ENCODE results near the gene KIFBP. TPM values are rescaled to one million over a fixed set of nuclear protein-coding genes. Genes with fewer than 3 reads are reported as not detected.
"Not testable (repeated sequence)": the region's sequence is repeated elsewhere in the genome, so short reads cannot be mapped to it uniquely, and the experiment has no call there.

KIFBP gene
- total RNA-seq, 1 donor from 2014 or later, result 27.7 TPM

DNA sequence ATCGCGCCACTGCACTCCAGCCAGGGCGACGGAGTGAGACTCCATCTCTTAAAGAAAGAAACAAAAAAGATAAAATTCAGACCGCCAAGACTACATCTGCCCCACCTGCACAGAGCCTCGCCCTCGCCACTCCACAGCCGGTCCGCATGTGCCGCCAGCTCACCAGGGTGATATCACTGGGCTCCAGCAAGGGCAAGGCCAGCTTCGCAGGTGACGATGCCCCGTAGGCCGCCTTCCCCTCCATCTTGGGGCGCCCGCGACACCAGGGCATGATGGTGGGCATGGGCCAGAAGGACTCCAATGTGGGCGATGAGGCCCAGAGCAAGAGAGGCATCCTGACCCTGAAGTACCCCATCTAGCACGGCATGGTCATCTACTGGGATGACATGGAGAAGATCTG is 34.0 kb downstream of the KIFBP start:
- H3K9me3 Mint-ChIP-seq, result no peaks in the 10 kb centered on the region
- no peak overlapping the region for H3K4me3 Mint-ChIP-seq
- H3K36me3 Mint-ChIP-seq (ENCODE audit: low read depth), result peaks cover 6% of the 10 kb centered on the region
- no peaks in the 10 kb centered on the region for H3K4me1 Mint-ChIP-seq
- TF ChIP-seq, protein P1, sequence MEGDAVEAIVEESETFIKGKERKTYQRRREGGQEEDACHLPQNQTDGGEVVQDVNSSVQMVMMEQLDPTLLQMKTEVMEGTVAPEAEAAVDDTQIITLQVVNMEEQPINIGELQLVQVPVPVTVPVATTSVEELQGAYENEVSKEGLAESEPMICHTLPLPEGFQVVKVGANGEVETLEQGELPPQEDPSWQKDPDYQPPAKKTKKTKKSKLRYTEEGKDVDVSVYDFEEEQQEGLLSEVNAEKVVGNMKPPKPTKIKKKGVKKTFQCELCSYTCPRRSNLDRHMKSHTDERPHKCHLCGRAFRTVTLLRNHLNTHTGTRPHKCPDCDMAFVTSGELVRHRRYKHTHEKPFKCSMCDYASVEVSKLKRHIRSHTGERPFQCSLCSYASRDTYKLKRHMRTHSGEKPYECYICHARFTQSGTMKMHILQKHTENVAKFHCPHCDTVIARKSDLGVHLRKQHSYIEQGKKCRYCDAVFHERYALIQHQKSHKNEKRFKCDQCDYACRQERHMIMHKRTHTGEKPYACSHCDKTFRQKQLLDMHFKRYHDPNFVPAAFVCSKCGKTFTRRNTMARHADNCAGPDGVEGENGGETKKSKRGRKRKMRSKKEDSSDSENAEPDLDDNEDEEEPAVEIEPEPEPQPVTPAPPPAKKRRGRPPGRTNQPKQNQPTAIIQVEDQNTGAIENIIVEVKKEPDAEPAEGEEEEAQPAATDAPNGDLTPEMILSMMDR (conservative IDR thresholded peaks at IDR 0.05), result no peak
- H3K27me3 Mint-ChIP-seq (ENCODE audit: low read depth), result no peaks in the 10 kb centered on the region
- H3K27ac Mint-ChIP-seq (ENCODE audit: unreplicated experiment), result no peak overlapping the region
- no peak for DNase-seq (ENCODE audit: low read depth, low spot score)

DNA sequence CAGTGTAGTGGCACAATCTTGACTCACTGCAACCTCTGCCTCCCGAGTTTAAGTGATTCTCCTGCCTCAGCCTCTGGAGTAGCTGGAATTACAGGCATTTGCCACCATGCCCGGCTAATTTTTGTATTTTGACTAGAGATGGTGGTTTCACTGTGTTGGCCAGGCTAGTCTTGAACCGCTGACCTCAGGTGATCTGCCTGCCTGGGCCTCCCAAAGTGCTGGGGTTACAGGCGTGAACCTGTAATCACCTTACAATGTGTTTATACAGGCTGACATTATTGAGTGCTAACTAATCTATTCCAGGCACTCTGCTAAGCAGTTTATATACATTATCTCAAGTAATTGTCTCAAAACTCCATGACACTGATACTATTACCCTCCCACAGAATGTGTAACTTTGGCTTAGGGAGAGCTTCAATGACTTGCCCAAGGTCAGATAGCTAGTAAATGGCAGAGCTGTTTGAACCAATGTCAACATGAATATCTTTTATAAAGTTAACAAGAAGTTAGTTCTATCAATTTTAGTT is 36.8 kb downstream of the KIFBP start:
- Mint-ChIP-seq H3K4me3 (no peak overlapping the region), H3K36me3 (ENCODE audit: low read depth) (no peaks in the 10 kb centered on the region), H3K27ac (ENCODE audit: unreplicated experiment) (no peak overlapping the region), H3K4me1 (no peaks in the 10 kb centered on the region), H3K9me3 (no peaks in the 10 kb centered on the region), H3K27me3 (ENCODE audit: low read depth) (no peaks in the 10 kb centered on the region)
- TF ChIP-seq, protein P1 (conservative IDR thresholded peaks at IDR 0.05), result no peak
- DNase-seq (ENCODE audit: low read depth, low spot score), result no peak

DNA sequence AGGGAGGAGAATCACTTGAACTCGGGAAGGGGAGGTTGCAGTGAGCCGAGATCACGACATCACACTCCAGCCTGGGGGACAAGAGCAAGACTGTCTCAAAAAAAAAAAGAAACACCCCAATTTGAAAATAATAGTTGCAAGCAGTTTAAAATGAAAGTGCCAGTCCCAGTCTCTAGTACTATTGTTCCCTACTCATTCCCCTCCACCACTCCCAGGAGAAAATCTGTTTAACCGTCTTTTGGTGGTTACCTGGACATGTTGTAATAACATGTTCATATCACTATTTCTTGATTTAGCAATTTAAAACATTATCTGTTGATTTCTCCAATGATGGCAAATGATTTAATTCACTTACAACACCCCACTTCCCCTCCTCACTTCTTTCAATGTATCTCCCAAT is 44.7 kb downstream of the KIFBP start:
- H3K9me3 Mint-ChIP-seq, result peaks cover 4% of the 10 kb centered on the region
- TF ChIP-seq, protein P1 (conservative IDR thresholded peaks at IDR 0.05), result no peak
- no peaks in the 10 kb centered on the region for H3K4me1 Mint-ChIP-seq
- H3K4me3 Mint-ChIP-seq, result no peak overlapping the region
- H3K27ac Mint-ChIP-seq (ENCODE audit: unreplicated experiment), result no peak overlapping the region
- H3K36me3 Mint-ChIP-seq (ENCODE audit: low read depth), result no peaks in the 10 kb centered on the region
- no peak for DNase-seq (ENCODE audit: low read depth, low spot score)
- peaks cover 6% of the 10 kb centered on the region for H3K27me3 Mint-ChIP-seq (ENCODE audit: low read depth)

DNA sequence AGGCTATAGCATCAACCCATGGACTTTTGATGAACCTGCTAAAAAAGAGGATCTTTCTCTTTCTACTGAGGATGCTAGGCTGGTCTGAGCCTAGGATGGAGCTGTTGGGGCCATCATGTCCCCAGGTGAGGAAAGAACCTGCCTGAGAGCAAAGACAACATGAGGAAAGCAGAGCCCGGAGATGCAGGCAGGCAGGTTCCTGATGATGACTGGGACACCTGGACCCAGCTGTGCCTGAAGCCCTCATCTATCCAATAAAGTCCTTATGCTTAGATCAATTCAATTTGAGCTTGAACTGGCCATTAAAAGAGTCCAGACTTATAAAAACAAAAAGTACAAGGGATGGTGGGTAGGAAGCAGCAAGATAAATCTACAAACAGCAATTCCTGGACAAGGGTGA is 48.9 kb downstream of the KIFBP start:
- no peaks in the 10 kb centered on the region for H3K4me1 Mint-ChIP-seq
- DNase-seq (ENCODE audit: low read depth, low spot score), result no peak
- H3K36me3 Mint-ChIP-seq (ENCODE audit: low read depth), result no peaks in the 10 kb centered on the region
- no peak overlapping the region for H3K4me3 Mint-ChIP-seq
- H3K27me3 Mint-ChIP-seq (ENCODE audit: low read depth), result peaks cover 6% of the 10 kb centered on the region
- TF ChIP-seq, protein P1 (conservative IDR thresholded peaks at IDR 0.05), result no peak
- no peak overlapping the region for H3K27ac Mint-ChIP-seq (ENCODE audit: unreplicated experiment)
- H3K9me3 Mint-ChIP-seq, result no peaks in the 10 kb centered on the region

DNA sequence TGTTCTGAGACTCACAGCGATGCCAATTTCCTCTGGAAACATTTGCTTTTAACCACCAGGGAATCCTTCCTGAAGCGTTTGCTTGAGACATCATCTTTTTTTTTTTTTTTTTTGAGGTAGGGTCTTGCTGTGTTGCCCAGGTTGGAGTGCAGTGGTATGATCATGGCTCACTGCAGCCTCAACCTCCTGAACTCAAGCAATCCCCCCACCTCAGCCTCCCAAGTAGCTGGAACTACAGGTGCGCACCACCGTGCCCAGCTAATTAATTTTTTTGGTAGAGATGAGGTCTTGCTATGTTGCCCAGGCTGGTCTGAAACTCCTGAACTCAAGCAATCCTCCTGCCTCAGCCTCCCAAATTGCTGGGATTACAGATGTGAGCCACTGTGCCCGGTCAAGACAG is 52.3 kb downstream of the KIFBP start:
- H3K27me3 Mint-ChIP-seq (ENCODE audit: low read depth); DNase-seq (ENCODE audit: low read depth, low spot score); H3K27ac Mint-ChIP-seq (ENCODE audit: unreplicated experiment); H3K9me3 Mint-ChIP-seq; H3K4me3 Mint-ChIP-seq; H3K4me1 Mint-ChIP-seq; H3K36me3 Mint-ChIP-seq (ENCODE audit: low read depth): not testable (repeated sequence)

DNA sequence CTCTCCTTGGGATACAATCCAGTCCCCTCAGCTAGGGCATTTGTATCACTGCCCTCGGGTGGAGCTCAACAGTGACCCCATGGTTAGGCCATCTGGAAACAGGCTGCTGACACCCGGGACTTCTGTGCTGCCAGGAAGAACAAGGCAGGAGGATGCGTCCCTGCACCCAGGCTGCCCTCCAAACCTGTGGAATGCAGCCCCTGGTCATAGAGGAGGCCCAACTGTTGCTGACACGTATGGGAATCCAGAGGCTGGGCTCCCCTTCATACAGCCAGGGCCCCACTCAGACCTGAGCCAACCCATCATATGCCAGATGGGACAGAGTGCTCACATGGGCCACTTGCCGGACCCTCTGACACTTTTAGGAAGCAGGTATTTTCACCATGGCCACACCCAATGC is 53.8 kb downstream of the KIFBP start:
- TF ChIP-seq, protein P1 (conservative IDR thresholded peaks at IDR 0.05), result no peak
- Mint-ChIP-seq H3K4me3 (no peak overlapping the region), H3K9me3 (no peaks in the 10 kb centered on the region), H3K27ac (ENCODE audit: unreplicated experiment) (no peak overlapping the region), H3K4me1 (no peaks in the 10 kb centered on the region), H3K27me3 (ENCODE audit: low read depth) (no peaks in the 10 kb centered on the region), H3K36me3 (ENCODE audit: low read depth) (no peaks in the 10 kb centered on the region)
- DNase-seq (ENCODE audit: low read depth, low spot score), result no peak

Measured in neural crest cell (in vitro differentiated cells).